ENCODE measurements around the gene C19orf44.
"Not testable (repeated sequence)": the region's sequence is repeated elsewhere in the genome, so short reads cannot be mapped to it uniquely, and the experiment has no call there.

DNA sequence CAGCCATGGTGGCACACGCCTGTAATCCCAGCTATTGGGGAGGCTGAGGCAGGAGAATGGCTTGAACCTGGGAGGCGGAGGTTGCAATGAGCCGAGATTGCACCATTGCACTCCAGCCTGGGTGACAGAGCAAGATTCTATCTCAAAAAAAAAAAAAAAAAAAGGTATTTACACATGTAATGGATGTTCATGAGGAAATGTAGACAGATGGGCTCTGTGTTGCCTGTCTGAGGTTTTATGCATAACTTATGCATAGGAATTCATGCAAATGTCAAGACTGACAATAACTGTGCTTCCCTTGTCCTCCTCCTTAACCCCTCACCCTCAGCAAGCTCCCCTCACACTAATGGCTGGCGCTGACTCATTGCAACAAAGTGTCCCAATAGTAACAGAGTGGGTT is 9.7 kb upstream of the C19orf44 start:
- TF ChIP-seq, protein P1, sequence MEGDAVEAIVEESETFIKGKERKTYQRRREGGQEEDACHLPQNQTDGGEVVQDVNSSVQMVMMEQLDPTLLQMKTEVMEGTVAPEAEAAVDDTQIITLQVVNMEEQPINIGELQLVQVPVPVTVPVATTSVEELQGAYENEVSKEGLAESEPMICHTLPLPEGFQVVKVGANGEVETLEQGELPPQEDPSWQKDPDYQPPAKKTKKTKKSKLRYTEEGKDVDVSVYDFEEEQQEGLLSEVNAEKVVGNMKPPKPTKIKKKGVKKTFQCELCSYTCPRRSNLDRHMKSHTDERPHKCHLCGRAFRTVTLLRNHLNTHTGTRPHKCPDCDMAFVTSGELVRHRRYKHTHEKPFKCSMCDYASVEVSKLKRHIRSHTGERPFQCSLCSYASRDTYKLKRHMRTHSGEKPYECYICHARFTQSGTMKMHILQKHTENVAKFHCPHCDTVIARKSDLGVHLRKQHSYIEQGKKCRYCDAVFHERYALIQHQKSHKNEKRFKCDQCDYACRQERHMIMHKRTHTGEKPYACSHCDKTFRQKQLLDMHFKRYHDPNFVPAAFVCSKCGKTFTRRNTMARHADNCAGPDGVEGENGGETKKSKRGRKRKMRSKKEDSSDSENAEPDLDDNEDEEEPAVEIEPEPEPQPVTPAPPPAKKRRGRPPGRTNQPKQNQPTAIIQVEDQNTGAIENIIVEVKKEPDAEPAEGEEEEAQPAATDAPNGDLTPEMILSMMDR (conservative IDR thresholded peaks at IDR 0.05; ENCODE audit: low read depth, low read length), result not testable (repeated sequence)
- not testable (repeated sequence) for TF ChIP-seq EZH2 (IDR thresholded peaks at IDR 0.05; ENCODE audit: low read length, unreplicated experiment); EZH2phosphoT487 (IDR thresholded peaks at IDR 0.05; ENCODE audit: borderline replicate concordance, low read length)

All from PC-3 (cell line).